Caco-2 (cell line): ENCODE results near the gene ADGRF4. TPM values are rescaled to one million over a fixed set of nuclear protein-coding genes. Genes with fewer than 3 reads are reported as not detected.
A peak's percentile ranks its signal among the peaks of the same experiment; 100 is the strongest.

Experiments used
- BruUV-seq: library from RNA; stranded (reverse); fragments of 400-500 nt; replicated peaks from 2 replicates; lab custom pipeline; 2021; lab: Mats Ljungman, UMichigan
- CTCF ChIA-PET: fragments of 300-600 bp; sonication (Branson Sonifier 250); formaldehyde crosslinking; loops from one replicate; lab custom pipeline; 2022; ENCODE audit warnings: antibody characterized with exemption; lab: Charles Lee
- POLR2A ChIA-PET: fragments of 300-600 bp; sonication (Branson Sonifier 250); formaldehyde crosslinking; loops from one replicate; lab custom pipeline; 2022; ENCODE audit warnings: antibody characterized with exemption; lab: Charles Lee
- DNase-seq, 2 experiments: peaks; one replicate each; pipeline versions ENCODE4 v3.0.0 to v3.0.0-alpha.2; 2020 to 2022
- H3K27me3 ChIP-seq: replicated peaks from 2 replicates; pipeline ENCODE4 v1.6.0; 2011; ENCODE audit warnings: low read length; ENCODE audit not compliant: control insufficient read depth, insufficient read depth
- H3K36me3 ChIP-seq: 2 replicates; pipeline ENCODE4 v1.5.1; 2011; ENCODE audit warnings: low read length; ENCODE audit not compliant: control insufficient read depth, insufficient read depth
- H3K4me1 ChIP-seq: fragments of 250-450 bp; sonication (Bioruptor Pico); 2 replicates; pipeline ENCODE4 v1.5.1; 2020; ENCODE audit warnings: mild to moderate bottlenecking
- H3K4me3 ChIP-seq: 2 replicates; pipeline ENCODE4 v1.5.1; 2011; ENCODE audit warnings: low read depth, mild to moderate bottlenecking, control low read depth, low read length
- H3K9me3 ChIP-seq: fragments of 250-450 bp; sonication (Bioruptor Pico); 2 replicates; pipeline ENCODE4 v1.5.1; 2020; ENCODE audit warnings: mild to moderate bottlenecking, moderate library complexity
- H3K27ac Mint-ChIP-seq: one replicate; pipeline ENCODE4 v1.8.0; 2022; ENCODE audit warnings: mixed read lengths; ENCODE audit not compliant: unreplicated experiment
- H3K27me3 Mint-ChIP-seq: one replicate; pipeline ENCODE4 v1.8.0; 2022; ENCODE audit warnings: mixed read lengths; ENCODE audit not compliant: insufficient read depth, unreplicated experiment
- H3K36me3 Mint-ChIP-seq: one replicate; pipeline ENCODE4 v1.8.0; 2022; ENCODE audit warnings: mild to moderate bottlenecking, mixed read lengths; ENCODE audit not compliant: insufficient read depth, unreplicated experiment
- H3K4me1 Mint-ChIP-seq: one replicate; pipeline ENCODE4 v1.8.0; 2022; ENCODE audit warnings: low read depth, mixed read lengths; ENCODE audit not compliant: unreplicated experiment
- H3K4me3 Mint-ChIP-seq: one replicate; pipeline ENCODE4 v1.8.0; 2022; ENCODE audit warnings: mild to moderate bottlenecking, moderate library complexity, mixed read lengths; ENCODE audit not compliant: unreplicated experiment
- H3K9me3 Mint-ChIP-seq: one replicate; pipeline ENCODE4 v1.8.0; 2022; ENCODE audit warnings: mixed read lengths; ENCODE audit not compliant: unreplicated experiment
- intact Hi-C: fragments of 100-400 bp; cut with micrococcal nuclease; formaldehyde crosslinking; loops from one replicate; pipeline ENCODE4 v1.10.0; 2022; ENCODE audit not compliant: unreplicated experiment
- total RNA-seq: library from RNA; stranded (reverse); gene quantifications from 2 replicates; pipeline ENCODE4 v1.2.3, GENCODE V29; 2022
- TF ChIP-seq, protein P1 (sequence below), 2 experiments: fragments of 200-600 bp in 1 of 2; IDR thresholded peaks; 1 replicate in 1 of 2; 2 replicates in 1 of 2; pipeline versions ENCODE4 v1.5.1 to v1.8.0; 2011 to 2022; ENCODE audit warnings: antibody characterized with exemption in 1 of 2, control low read depth in 1 of 2, inconsistent platforms in 1 of 2, low read depth in 1 of 2, low read length in 1 of 2, mild to moderate bottlenecking in 1 of 2, moderate library complexity in 1 of 2; ENCODE audit not compliant: insufficient read depth in 1 of 2, severe bottlenecking in 1 of 2, unreplicated experiment in 1 of 2

The ADGRF4 gene
- total RNA-seq, 1 experiment from 2014 or later: 10.6 TPM

GRCh38 chr6:47690791-47691190 is 7.6 kb upstream of the ADGRF4 start:
- DNase-seq: no peak
- Mint-ChIP-seq H3K4me3 (no peak overlapping the region), H3K27me3 (no peaks in the 10 kb centered on the region), H3K9me3 (no peaks in the 10 kb centered on the region), H3K36me3 (no peaks in the 10 kb centered on the region), H3K4me1 (no peaks in the 10 kb centered on the region), H3K27ac (no peak overlapping the region)
- intact Hi-C loops: loop anchor here (1.0 kb wide), 2 partner anchors 44 to 57 kb away; no protein-coding TSS in a partner anchor
- no peaks in the 10 kb centered on the region for H3K27me3 ChIP-seq
- CTCF ChIA-PET: interaction anchor here (0.5 to 1.1 kb wide), 2 partner anchors 43 to 354 kb away, joined by 4 to 5 read pairs; no protein-coding TSS in a partner anchor
- H3K36me3 ChIP-seq: no peaks in the 10 kb centered on the region
- H3K9me3 ChIP-seq: no peaks in the 10 kb centered on the region
- TF ChIP-seq, protein P1, sequence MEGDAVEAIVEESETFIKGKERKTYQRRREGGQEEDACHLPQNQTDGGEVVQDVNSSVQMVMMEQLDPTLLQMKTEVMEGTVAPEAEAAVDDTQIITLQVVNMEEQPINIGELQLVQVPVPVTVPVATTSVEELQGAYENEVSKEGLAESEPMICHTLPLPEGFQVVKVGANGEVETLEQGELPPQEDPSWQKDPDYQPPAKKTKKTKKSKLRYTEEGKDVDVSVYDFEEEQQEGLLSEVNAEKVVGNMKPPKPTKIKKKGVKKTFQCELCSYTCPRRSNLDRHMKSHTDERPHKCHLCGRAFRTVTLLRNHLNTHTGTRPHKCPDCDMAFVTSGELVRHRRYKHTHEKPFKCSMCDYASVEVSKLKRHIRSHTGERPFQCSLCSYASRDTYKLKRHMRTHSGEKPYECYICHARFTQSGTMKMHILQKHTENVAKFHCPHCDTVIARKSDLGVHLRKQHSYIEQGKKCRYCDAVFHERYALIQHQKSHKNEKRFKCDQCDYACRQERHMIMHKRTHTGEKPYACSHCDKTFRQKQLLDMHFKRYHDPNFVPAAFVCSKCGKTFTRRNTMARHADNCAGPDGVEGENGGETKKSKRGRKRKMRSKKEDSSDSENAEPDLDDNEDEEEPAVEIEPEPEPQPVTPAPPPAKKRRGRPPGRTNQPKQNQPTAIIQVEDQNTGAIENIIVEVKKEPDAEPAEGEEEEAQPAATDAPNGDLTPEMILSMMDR (IDR thresholded peaks at IDR 0.05; ENCODE audit: insufficient read depth in 1 of 2, low read depth in 1 of 2, low read length in 1 of 2, severe bottlenecking in 1 of 2, unreplicated experiment in 1 of 2): no peak
- POLR2A ChIA-PET: no interaction called here
- H3K4me3 ChIP-seq: no peak overlapping the region
- no TSS peak for BruUV-seq
- no peaks in the 10 kb centered on the region for H3K4me1 ChIP-seq

DNA sequence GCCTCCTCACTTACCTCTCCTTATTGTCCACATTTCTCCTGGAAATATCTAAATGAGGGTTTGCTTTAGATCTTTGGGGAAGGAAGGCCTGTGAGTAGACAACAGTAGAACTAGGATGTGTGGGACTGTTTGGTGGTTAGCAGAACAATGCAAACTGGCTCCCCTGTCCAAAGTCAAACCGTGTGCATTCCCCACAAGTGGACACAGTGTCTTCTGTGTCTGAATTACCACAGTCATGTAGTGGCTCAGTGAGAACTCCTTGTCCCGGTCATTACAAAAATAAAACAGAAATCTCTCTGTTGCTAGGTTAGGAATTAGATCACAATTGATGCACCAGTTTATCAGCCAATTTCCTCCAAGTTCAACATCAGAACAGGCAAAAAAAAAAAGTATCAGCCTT is 455 bp upstream of the ADGRF4 start:
- Mint-ChIP-seq H3K27me3 (no peaks in the 10 kb centered on the region), H3K36me3 (peaks cover 6% of the 10 kb centered on the region), H3K9me3 (no peaks in the 10 kb centered on the region), H3K4me1 (peaks cover 38% of the 10 kb centered on the region), H3K27ac (peak overlapping the region; percentile 98), H3K4me3 (peak overlapping the region; percentile 80)
- ChIA-PET POLR2A (interaction anchor here (0.7 kb wide), 1 partner anchor 42 kb away, joined by 4 read pairs; no protein-coding TSS in a partner anchor), CTCF (interaction anchor here (0.9 kb wide), 1 partner anchor 67 kb away, joined by 4 read pairs; no protein-coding TSS in a partner anchor)
- TSS peak; percentile 93 for BruUV-seq
- DNase-seq: no peak
- intact Hi-C loops: loop anchor here (1.0 to 2.0 kb wide), 4 partner anchors 28 to 64 kb away; no protein-coding TSS in a partner anchor
- TF ChIP-seq, protein P1 (IDR thresholded peaks at IDR 0.05; ENCODE audit: insufficient read depth in 1 of 2, low read depth in 1 of 2, low read length in 1 of 2, severe bottlenecking in 1 of 2, unreplicated experiment in 1 of 2): no peak
- H3K27me3 ChIP-seq: no peaks in the 10 kb centered on the region
- H3K4me3 ChIP-seq: no peak overlapping the region
- peaks cover 42% of the 10 kb centered on the region for H3K4me1 ChIP-seq
- no peaks in the 10 kb centered on the region for H3K9me3 ChIP-seq
- H3K36me3 ChIP-seq: no peaks in the 10 kb centered on the region

DNA sequence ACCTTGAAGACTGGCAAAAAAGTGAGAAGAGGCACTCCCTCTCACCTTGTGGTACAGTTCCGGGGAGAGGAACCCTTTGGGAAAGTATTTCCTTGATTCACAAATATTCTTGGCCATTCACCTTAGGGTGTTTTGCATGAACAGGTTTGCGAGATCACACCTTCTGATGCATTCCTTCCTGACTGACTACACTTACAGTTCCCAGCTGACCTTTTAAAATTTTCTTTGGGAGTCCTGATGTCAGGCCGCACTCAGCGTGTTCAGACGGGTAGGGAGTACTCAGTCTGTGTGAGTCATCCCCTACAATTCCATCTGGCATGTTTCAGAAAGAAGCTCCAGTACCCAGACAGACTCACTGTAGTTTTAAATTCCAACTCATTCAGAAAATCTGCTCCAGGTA is 1.7 kb downstream of the ADGRF4 start:
- POLR2A ChIA-PET: no interaction called here
- CTCF ChIA-PET: no interaction called here
- TF ChIP-seq, protein P1 (IDR thresholded peaks at IDR 0.05; ENCODE audit: insufficient read depth in 1 of 2, low read depth in 1 of 2, low read length in 1 of 2, severe bottlenecking in 1 of 2, unreplicated experiment in 1 of 2): no peak
- no TSS peak for BruUV-seq
- intact Hi-C loops: no loop called here
- H3K27ac Mint-ChIP-seq: peak overlapping the region; percentile 53
- H3K4me3 ChIP-seq: no peak overlapping the region
- no peaks in the 10 kb centered on the region for H3K9me3 Mint-ChIP-seq
- DNase-seq: no peak
- peaks cover 42% of the 10 kb centered on the region for H3K4me1 ChIP-seq
- peaks cover 6% of the 10 kb centered on the region for H3K36me3 Mint-ChIP-seq
- no peaks in the 10 kb centered on the region for H3K27me3 Mint-ChIP-seq
- H3K36me3 ChIP-seq: no peaks in the 10 kb centered on the region
- H3K9me3 ChIP-seq: no peaks in the 10 kb centered on the region
- H3K4me3 Mint-ChIP-seq: peak overlapping the region; percentile 80
- no peaks in the 10 kb centered on the region for H3K27me3 ChIP-seq
- H3K4me1 Mint-ChIP-seq: peaks cover 38% of the 10 kb centered on the region
